OCI-LY1 (cell line): ENCODE data around the gene AIF1.

Source experiments
- H2AFZ ChIP-seq: fragments of 200-600 bp; sonication (generic), shearing (Covaris generic); 2 replicates; pipeline ENCODE4 v1.6.0; 2014; ENCODE audit warnings: antibody characterized with exemption, mild to moderate bottlenecking, low read length
- H3F3A ChIP-seq: fragments of 200-600 bp; sonication (generic), shearing (Covaris generic); 2 replicates; pipeline ENCODE4 v1.6.0; 2014; ENCODE audit warnings: mild to moderate bottlenecking, antibody characterized with exemption, low read length, moderate library complexity; ENCODE audit not compliant: insufficient read depth
- H3K27ac ChIP-seq: fragments of 200-600 bp; sonication (generic); 2 replicates; pipeline ENCODE4 v1.5.1; 2014; ENCODE audit warnings: low read length, mixed run types, mild to moderate bottlenecking, low read depth; ENCODE audit not compliant: poor library complexity, severe bottlenecking
- H3K27me3 ChIP-seq: fragments of 200-600 bp; sonication (generic); 2 replicates; pipeline ENCODE4 v1.6.0; 2014; ENCODE audit warnings: antibody characterized with exemption, mild to moderate bottlenecking, low read length, moderate library complexity; ENCODE audit not compliant: insufficient read depth
- H3K36me3 ChIP-seq: fragments of 200-600 bp; sonication (generic); 2 replicates; pipeline ENCODE4 v1.6.1; 2014; ENCODE audit warnings: mild to moderate bottlenecking, antibody characterized with exemption, low read length, moderate library complexity, mixed read lengths; ENCODE audit not compliant: insufficient read depth
- H3K4me1 ChIP-seq: fragments of 200-600 bp; sonication (generic); 2 replicates; pipeline ENCODE4 v1.5.1; 2014; ENCODE audit warnings: mild to moderate bottlenecking, low read length, moderate library complexity; ENCODE audit not compliant: insufficient read depth, severe bottlenecking
- H3K4me2 ChIP-seq: fragments of 200-600 bp; sonication (generic), shearing (Covaris generic); 2 replicates; pipeline ENCODE4 v1.6.1; 2014; ENCODE audit warnings: low read length
- H3K4me3 ChIP-seq: fragments of 200-600 bp; sonication (generic); 2 replicates; pipeline ENCODE4 v1.5.1; 2014; ENCODE audit warnings: low read length, low read depth, mild to moderate bottlenecking, mixed read lengths; ENCODE audit not compliant: poor library complexity, severe bottlenecking
- H3K79me2 ChIP-seq: fragments of 200-600 bp; shearing (Covaris generic); 2 replicates; pipeline ENCODE4 v1.6.1; 2016; ENCODE audit warnings: mixed run types, low read length, mixed read lengths; ENCODE audit not compliant: insufficient read depth
- H3K9ac ChIP-seq: fragments of 200-600 bp; sonication (generic), shearing (Covaris generic); 2 replicates; pipeline ENCODE4 v1.6.1; 2014; ENCODE audit warnings: mild to moderate bottlenecking, low read length, mixed read lengths
- H3K9me2 ChIP-seq: fragments of 200-600 bp; sonication (generic), shearing (Covaris generic); 2 replicates; pipeline ENCODE4 v1.6.1; 2014; ENCODE audit warnings: low read depth, mild to moderate bottlenecking, low read length, mixed read lengths
- H3K9me3 ChIP-seq: fragments of 200-600 bp; shearing (Covaris generic); 2 replicates; pipeline ENCODE4 v1.6.1; 2014; ENCODE audit warnings: low read length, mixed read lengths
- H4K20me1 ChIP-seq: fragments of 200-600 bp; sonication (generic), shearing (Covaris generic); 2 replicates; pipeline ENCODE4 v1.6.0; 2016; ENCODE audit warnings: mild to moderate bottlenecking, low read length; ENCODE audit not compliant: insufficient read depth
- CTCF ChIP-seq: fragments of 200-600 bp; sonication (generic), shearing (Covaris generic); IDR thresholded peaks from 2 replicates; pipeline ENCODE4 v1.5.1; 2017; ENCODE audit warnings: mild to moderate bottlenecking, antibody characterized with exemption, low read length, moderate library complexity, mixed read lengths
- EZH2 ChIP-seq: fragments of 200-600 bp; sonication (generic), shearing (Covaris generic); IDR thresholded peaks from 2 replicates; pipeline ENCODE4 v1.8.0; 2017; ENCODE audit warnings: borderline replicate concordance, mixed run types, mild to moderate bottlenecking, antibody characterized with exemption, low read length, moderate library complexity, mixed read lengths

The AIF1 gene

GRCh38 chr6:31582230-31582643, 32.8 kb upstream of the AIF1 start, which contains the start of gene LTB:
Gene LTB (minus strand): TSS chr6:31582424. CDS start chr6:31582417, 7 bp downstream.
- Histone ChIP-seq H3K4me2 (peak within 1 kb of the TSS; percentile 88), H3F3A (no peaks in the 10 kb centered on the region), H2AFZ (no peak within 1 kb of the TSS), H3K9me2 (no peaks in the 10 kb centered on the region), H3K79me2 (no peaks in the 10 kb centered on the region), H3K4me1 (peaks cover 59% of the 10 kb centered on the region), H3K9ac (peak within 1 kb of the TSS; percentile 88), H3K9me3 (no peaks in the 10 kb centered on the region), H3K27me3 (no peaks in the 10 kb centered on the region), H4K20me1 (no peaks in the 10 kb centered on the region), H3K27ac (peak within 1 kb of the TSS; percentile 96), H3K4me3 (peak within 1 kb of the TSS; percentile 92), H3K36me3 (no peaks in the 10 kb centered on the region)
- TF ChIP-seq CTCF (0 out of 2 replicates have a peak, but pooled peaks have one; percentile 4), EZH2 (no peak)

GRCh38 chr6:31585491-31585890, 29.5 kb upstream of the AIF1 start:
- Histone ChIP-seq H2AFZ (no peak overlapping the region), H3K4me3 (no peak overlapping the region), H3K9me3 (no peaks in the 10 kb centered on the region), H3F3A (no peaks in the 10 kb centered on the region), H3K27me3 (no peaks in the 10 kb centered on the region), H3K4me2 (no peak overlapping the region), H3K9me2 (no peaks in the 10 kb centered on the region), H3K9ac (no peak overlapping the region; the same call in 1 of the 2 replicates), H3K36me3 (no peaks in the 10 kb centered on the region), H3K27ac (peak overlapping the region; percentile 96), H3K4me1 (peaks cover 50% of the 10 kb centered on the region), H3K79me2 (no peaks in the 10 kb centered on the region), H4K20me1 (no peaks in the 10 kb centered on the region)
- TF ChIP-seq CTCF (peak; percentile 81), EZH2 (no peak)

- H3K9me2 ChIP-seq = no peaks in the 10 kb centered on the region
- no peaks in the 10 kb centered on the region for H3K79me2 ChIP-seq
- H3K27ac ChIP-seq = peak within 1 kb of the TSS; percentile 96
- no peaks in the 10 kb centered on the region for H3K9me3 ChIP-seq
- H3K4me2 ChIP-seq = no peak within 1 kb of the TSS; the same call in 1 of the 2 replicates
- H4K20me1 ChIP-seq = no peaks in the 10 kb centered on the region
- H3F3A ChIP-seq = no peaks in the 10 kb centered on the region
- no peak within 1 kb of the TSS for H2AFZ ChIP-seq
- TF ChIP-seq CTCF (no peak), EZH2 (no peak)
- H3K9ac ChIP-seq = no peak within 1 kb of the TSS; the same call in 1 of the 2 replicates
- no peak within 1 kb of the TSS for H3K4me3 ChIP-seq
- H3K27me3 ChIP-seq = no peaks in the 10 kb centered on the region
- H3K4me1 ChIP-seq = peaks cover 48% of the 10 kb centered on the region
- no peaks in the 10 kb centered on the region for H3K36me3 ChIP-seq
Measured at GRCh38 chr6:31586008-31586407, 29.0 kb upstream of the AIF1 start, which contains the start of gene LST1. Gene LST1 (plus strand): TSS chr6:31586277. CDS start chr6:31587300, 1,023 bp downstream.
